NOMO-1 treated with dmso at 0.1 percent for 144 hours (cell line): Measurements from ENCODE around the gene MAN1A1.

ENCODE experiments used
- DNase-seq: peaks from one replicate; lab custom pipeline; 2025; ENCODE audit not compliant: unreplicated experiment; lab: John Stamatoyannopoulos, UW

Gene MAN1A1

GRCh38 chr6:119240257-119241110, 109.1 kb downstream of the MAN1A1 start:
- DNase-seq: no peak

- no peak for DNase-seq
Observed at GRCh38 chr6:119237177-119237715, 112.3 kb downstream of the MAN1A1 start.

- no peak for DNase-seq
Observed at GRCh38 chr6:119234941-119235340, 114.6 kb downstream of the MAN1A1 start.

GRCh38 chr6:119234457-119234856, 115.1 kb downstream of the MAN1A1 start:
- DNase-seq: no peak

GRCh38 chr6:119233312-119233984, 116.1 kb downstream of the MAN1A1 start:
- DNase-seq: no peak

GRCh38 chr6:119231394-119231793, 118.2 kb downstream of the MAN1A1 start:
- DNase-seq: no peak

- DNase-seq: no peak
Observed at GRCh38 chr6:119230160-119230559, 119.4 kb downstream of the MAN1A1 start.

GRCh38 chr6:119227377-119227776, 122.2 kb downstream of the MAN1A1 start:
- DNase-seq: no peak

- no peak for DNase-seq
Observed at GRCh38 chr6:119226089-119226488, 123.5 kb downstream of the MAN1A1 start.

- no peak for DNase-seq
Observed at GRCh38 chr6:119224095-119224701, 125.4 kb downstream of the MAN1A1 start.

GRCh38 chr6:119220452-119220851, 129.1 kb downstream of the MAN1A1 start:
- no peak for DNase-seq

- DNase-seq: no peak
Observed at GRCh38 chr6:119218548-119218947, 131.0 kb downstream of the MAN1A1 start.

- DNase-seq: no peak
Observed at GRCh38 chr6:119215885-119216590, 133.5 kb downstream of the MAN1A1 start.

- DNase-seq: no peak
Observed at GRCh38 chr6:119215309-119215708, 134.3 kb downstream of the MAN1A1 start.

- DNase-seq: no peak
Observed at GRCh38 chr6:119210596-119210995, 139.0 kb downstream of the MAN1A1 start.

- DNase-seq: no peak
Observed at GRCh38 chr6:119209452-119210205, 139.9 kb downstream of the MAN1A1 start.

- DNase-seq: no peak
Observed at GRCh38 chr6:119207971-119208725, 141.4 kb downstream of the MAN1A1 start.

GRCh38 chr6:119207327-119207726, 142.2 kb downstream of the MAN1A1 start:
- no peak for DNase-seq

GRCh38 chr6:119205911-119206618, 143.5 kb downstream of the MAN1A1 start:
- no peak for DNase-seq
